CD4-positive, alpha-beta T cell treated with Interleukin-15 for 1 hour (primary cell): ENCODE measurements around the gene ZDHHC11.
A peak's percentile ranks its signal among the peaks of the same experiment; 100 is the strongest.
"Not testable (repeated sequence)": the region's sequence is repeated elsewhere in the genome, so short reads cannot be mapped to it uniquely, and the experiment has no call there.

Experiments used
- DNase-seq: peaks from one replicate; pipeline ENCODE4 v3.0.0-alpha.2; 2020

The ZDHHC11 gene

DNA sequence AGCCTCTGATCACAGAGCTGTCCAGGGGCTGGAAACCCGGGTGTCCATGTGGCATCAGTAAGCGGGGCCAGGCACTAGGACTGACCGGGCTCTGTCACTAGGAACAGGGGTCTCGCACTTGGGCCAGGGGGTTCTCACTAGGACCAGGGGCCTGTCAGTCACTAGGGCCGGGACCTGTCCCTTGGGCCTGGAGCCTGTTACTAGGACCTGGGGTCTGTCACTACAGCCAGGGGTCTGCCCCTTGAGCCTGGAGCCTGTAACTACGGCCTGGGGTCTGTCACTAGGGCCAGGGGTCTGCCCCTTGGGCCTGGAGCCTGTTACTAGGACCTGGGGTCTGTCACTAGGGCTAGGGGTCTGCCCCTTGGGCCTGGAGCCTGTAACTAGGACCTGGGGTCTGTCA, 76.5 kb downstream of the ZDHHC11 start:
- not testable (repeated sequence) for DNase-seq

DNA sequence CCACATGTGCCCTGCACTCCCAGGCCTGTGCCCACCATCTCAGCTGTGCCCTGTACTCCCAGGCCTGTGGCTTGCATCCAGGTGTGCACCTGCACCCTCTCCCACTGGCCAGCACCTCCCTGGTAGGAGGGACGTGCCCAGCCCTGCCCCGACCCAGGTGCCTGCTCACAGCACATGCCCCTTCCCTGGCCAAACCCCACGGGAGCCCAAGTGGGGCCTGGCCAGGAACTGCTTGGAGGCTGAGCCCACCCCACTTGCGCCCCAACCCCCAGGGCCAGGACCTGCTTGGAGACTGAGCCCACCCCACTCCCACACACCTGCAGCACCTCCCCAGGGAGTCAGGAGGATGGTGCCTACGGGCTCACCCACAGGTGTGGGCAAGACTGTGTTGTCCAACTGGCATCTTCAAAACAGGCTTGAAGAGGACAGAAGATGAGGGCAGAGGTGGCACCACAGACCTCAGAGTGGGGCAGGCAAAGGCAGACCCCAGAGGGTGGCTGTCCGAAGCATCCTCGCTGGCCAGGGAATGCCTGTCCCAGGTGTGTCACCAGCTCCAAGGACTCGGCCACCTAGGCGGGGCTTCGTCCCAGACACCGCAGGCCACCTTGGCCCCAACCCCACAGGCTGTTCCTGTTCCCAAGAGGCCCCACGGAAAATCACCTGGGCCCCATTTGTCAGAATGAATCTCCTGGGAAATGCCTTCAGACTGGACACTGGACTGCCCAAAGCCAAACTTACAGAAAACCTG, 77.1 kb downstream of the ZDHHC11 start:
- no peak for DNase-seq

DNA sequence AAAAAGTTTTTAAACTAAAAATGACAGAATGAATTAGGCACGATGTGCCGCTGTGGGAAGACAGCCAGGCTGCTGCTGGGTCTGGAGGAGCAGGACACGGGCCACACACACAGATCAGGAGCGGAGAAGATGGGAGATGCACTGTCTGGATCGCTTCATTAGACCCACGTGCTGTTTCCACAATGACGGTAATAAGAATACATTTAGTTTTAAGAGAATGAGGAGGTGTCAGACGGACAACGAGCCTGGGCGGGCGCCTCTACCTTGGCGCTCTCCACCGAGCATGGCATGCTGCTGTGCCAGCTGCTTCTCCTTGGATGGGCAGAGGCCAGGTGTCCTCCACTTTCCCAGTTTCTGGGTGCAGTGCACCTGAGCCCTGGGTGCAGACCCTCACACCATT, 77.9 kb downstream of the ZDHHC11 start:
- DNase-seq: not testable (repeated sequence)

DNA sequence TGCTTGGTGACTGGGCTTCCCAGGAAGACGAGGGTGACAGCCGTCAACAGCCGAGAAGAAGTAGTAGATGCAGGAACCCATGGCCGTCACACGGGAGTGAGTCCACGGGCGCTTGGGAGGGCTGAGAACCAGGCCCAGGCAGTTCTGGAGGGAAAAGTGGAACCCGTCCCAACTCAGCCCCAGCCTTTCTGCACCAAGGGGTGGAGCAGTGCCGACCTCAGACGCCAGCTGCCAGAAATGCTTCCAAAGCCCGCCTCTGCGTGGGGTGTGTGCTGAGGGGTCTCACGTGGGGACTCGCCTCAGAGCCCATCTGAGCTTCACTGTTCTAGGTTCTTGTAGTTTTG, 78.3 kb downstream of the ZDHHC11 start:
- DNase-seq: not testable (repeated sequence)

DNA sequence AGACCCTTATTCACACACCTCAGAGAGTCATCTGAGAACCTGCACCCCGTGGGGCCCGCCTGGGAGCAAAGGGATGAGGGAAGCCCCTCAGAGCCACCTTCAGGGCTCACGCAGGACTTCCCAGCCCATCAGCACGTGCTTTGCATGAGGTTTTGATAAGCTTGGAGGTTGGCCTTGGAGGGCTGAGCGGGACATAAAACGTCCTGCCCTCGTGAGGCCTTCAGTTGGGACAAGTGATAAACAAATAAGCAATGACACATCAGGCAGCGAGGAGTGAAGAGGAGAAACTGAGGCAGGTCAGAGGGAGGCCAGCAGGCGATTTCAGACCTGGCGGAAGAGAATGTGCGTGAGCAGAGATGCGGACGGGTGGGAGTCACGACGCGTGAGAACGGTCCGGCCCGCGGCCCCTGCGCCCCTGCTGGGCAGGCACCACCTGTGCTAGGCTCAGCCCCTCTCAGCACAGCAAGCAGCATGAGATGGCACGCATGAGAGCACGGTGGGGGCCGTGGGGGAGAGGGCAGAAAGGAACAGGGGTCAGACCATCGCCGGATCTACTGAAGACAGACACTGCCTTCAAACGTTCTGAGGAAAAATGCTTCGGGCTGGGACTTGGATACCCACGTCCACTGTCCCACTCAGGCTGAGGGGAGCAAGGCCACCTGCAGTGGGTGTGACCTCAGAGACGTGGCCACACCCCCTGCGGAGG, 78.8 kb downstream of the ZDHHC11 start:
- DNase-seq: not testable (repeated sequence)

DNA sequence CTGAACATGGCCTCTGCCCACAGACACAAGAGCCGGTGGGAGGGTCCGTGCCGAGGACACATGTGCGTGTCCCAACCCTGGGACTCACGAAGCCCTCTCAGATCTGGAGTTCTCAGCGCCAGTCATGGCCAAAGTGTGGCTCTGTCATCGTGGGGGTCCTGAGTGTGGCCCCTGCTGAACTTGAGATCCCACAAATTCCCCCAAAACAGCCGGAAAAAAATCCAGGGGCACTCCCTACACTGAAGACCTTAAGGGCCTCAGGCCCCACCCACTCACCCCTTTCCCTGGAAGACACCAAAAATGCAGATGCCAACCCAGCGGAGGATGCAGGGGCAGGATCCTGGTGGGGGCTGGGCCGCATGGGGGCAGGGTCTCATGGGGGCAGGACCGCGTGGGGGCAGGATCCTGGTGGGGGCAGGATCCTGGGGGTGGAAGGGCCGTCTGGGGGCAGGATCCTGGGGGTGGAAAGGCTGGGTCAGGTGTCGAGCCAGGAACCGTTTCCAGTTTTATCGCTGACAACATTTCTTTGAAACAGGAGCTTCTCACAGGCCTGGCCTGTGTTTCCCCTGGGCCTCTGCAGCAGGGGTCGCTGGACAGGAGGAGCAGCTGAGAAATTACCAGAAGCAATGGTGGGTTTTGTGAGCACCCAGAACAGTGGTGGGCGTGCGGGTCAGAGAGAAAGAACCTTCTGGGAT, 79.6 kb downstream of the ZDHHC11 start:
- not testable (repeated sequence) for DNase-seq

DNA sequence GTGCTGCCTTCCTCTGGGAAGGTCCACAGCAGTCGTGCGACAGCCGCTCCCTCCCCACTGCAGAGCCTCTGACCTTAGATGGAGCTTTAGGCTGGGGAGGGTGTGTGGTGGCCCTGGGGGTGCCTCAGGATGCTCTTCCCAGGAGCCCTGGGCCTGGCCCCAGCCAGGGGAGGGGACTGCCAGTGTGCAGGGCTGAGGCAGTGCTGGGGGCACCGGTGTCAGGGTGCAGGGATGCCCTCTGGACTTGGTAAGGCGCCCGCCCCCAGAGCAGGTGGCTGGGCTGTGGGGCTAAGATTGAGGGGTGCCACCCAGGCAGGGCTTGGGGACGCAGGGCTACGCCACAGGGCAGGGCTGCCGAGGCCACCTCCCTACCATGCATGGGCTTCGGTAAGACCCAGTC, 80.2 kb downstream of the ZDHHC11 start:
- DNase-seq: not testable (repeated sequence)

DNA sequence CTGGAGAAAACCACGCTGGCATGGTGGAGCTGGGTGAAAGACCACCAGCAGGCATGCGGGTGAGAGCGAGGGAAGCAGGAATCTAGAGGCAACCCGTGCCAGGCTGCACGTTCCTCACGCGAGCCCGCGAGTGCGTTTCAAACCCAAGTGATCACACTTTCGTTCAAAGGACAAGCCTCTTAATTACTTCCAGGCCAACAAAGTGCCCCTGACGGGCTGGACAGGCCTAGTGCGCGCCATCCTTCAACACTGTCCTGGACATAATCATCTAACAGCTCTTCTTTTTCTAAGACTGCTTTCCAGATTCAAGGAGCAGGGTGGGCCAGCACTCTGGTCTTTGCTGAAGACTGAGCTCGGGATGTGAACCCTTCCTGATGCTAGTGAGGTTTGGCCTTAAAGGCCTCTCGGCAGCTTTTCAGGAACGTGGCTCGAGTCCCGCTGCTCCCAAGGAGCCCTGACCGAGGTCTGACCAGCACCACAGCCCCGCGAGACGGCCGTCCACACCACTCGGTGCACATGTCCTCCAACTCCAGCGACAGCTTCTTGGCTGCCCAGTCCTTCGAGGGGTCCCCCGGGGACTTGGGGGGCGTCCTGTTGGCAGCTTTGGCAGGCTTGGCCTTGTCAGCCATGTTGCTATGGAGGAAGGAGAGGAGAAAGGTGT, 81.2 kb downstream of the ZDHHC11 start:
- DNase-seq: not testable (repeated sequence)

DNA sequence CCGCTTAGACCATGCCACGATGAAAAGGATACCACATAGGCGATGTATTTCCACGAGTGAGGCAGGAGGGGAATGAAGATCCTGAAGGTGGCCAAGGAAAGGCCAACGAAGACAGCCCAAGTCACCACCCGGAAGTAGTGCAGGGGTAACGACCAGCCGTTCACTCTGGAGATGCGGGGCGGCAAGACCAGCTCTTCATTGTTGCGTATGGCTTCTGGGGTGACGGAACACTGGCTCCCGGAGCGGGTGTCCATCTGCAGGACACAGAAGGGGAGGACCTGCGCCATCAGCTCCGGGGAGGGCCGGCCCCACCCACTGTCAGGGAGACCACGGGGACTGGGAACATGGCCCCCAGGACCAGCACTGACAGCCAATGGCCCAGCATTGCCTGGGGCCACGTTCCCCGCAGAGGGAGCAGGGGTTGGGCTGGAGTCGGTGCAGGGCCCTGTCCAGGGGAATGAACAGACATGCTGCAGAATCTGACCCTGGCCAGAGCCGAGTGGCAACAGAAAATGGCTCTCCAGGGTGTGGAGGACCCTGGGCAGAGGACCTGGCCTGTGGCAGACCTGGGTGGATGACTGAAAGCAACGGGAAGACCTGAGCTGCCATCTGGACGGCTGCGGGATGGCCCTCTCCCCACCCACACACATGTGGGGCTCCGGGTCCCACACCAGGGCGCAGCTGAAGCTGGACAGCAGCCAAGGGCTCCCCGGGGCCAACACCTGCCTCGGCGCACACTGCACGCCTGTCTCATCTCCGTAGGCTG, 83.9 kb downstream of the ZDHHC11 start:
- DNase-seq: no peak

DNA sequence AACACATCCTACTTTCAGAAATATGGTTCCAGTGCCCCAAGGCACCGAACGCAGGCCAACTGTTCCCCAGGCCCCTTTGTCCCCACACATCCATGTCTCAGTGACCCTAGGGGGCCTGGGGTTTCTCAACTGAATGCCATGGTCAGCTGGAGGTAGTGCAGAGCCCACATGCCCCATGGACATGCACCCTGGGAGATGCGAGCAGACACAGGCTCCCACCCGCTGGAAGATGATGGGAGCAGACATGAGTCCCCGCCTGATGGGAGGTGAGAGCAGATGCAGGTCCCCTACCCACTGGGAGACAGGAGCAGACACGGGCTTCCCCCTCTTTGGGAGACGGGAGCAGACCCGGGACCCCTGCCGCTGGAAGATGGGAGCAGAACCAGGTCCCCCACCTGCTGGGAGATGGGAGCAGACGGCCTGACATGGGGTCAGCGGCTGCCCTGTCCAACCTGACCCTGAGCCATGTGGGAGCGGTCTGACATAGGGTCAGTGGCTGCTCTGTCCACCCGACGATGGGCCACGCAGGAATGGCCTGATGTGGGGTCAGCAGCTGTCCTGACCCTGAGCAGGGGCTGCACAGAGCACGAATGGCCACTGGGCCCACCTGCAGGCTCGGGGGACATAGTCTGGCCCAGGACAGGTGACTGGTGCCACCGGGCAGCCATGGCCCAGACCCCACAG, 84.7 kb downstream of the ZDHHC11 start:
- DNase-seq: no peak

DNA sequence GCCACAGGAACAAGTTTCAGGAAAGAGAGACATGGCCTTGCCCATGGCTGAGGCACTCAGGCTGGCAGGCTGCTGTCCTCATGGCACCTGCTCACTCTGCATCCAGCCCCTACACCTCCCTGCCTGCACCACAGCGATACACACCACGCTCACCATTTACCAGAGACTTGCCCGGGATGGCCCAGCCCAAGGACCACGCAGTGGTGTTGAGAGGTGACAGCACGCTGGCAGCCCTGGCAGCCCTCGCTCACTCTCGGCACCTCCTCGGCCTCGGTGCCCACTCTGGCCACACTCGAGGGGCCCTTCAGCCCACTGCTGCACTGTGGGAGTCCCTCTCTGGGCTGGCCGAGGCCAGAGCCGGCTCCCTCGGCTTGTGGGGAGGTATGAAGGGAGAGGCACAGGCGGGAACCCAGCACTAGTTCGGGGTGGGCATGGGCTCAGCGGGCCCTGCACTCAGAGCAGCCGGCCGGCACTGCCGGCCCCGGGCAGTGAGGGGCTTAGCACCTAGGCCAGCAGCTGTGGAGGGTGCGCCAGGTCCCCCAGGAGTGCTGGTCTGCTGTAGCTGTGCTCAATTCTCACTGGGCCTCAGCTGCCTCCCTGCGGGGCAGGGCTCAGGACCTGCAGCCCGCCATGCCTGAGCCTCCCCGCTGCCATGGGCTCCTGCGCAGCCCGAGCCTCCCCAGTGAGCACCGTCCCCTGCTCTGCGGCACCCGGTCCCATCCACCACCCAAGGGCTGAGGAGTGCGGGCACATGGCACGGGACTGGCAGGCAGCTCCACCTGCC, 86.6 kb downstream of the ZDHHC11 start:
- no peak for DNase-seq

DNA sequence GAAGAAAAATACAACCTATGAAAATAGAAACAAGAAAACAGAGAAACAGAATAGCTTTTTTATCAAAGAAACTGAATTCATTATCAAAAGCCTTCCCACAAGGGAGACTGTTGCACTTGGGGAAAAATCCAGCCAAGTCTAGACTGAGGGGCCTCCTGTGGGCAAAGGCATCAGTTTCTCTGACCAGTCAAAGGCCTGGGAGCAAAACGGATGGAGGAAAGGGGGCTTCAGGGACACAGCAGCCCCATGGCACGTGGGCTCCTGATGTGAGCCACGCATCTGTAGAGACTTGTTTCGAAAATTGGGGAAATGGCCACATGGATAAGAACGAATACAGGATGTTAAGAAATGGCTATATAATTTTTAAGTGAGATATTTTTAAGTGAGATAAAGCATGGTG, 87.4 kb downstream of the ZDHHC11 start:
- no peak for DNase-seq

DNA sequence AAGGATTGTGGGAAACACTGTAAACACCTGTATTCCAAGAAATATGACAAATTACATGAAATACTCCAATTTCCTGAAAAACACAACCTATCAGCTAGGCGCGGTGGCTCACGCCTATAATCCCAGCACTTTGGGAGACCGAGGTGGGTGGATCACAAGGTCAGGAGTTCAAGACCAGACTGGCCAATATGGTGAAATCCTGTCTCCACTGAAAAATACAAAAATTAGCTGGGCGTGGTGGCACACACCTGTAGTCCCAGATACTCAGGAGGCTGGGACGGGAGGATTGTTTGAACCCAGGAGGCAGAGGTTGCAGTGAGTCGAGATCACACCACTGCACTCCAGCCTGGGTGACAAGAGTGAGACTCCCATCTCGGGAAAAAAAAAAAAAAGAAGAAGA, 87.8 kb downstream of the ZDHHC11 start:
- DNase-seq: not testable (repeated sequence)

DNA sequence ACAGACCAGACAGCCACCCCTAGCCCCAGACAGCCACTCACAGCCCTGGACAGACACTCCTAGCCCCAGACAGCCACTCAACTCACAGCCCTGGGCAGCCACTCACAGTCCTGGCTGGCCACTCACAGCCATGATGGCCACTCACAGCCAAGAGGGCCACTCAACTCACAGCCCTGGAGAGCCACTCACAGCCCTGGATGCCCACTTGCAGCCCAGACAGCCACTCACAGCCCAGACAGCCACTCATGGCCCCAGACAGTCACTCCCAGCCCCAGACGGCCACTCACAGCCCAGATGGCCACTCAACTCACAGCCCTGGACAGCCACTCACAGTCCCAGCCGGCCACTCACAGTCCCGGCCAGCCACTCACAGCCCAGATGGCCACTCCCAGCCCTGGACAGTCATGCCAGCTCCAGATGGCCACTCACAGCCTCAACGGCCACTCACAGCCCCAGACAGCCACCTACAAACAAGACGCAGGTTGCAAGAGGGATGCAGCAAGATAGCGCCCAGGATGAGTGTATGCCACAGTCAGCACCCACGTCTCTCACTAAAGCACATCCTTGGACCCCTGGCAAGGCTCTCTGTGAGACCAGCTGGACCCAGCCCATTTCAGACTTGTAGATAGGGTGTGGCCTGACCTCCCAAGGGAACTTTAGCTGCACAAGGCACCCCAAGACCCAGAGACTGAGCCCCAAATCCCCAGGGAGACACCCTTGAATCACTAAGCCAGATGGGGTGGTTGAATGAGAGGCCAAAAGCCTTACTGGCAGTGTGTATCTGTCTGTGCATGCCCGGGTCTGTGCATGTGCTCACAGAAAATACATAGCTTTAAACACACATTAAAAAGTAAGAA, 88.7 kb downstream of the ZDHHC11 start:
- no peak for DNase-seq

DNA sequence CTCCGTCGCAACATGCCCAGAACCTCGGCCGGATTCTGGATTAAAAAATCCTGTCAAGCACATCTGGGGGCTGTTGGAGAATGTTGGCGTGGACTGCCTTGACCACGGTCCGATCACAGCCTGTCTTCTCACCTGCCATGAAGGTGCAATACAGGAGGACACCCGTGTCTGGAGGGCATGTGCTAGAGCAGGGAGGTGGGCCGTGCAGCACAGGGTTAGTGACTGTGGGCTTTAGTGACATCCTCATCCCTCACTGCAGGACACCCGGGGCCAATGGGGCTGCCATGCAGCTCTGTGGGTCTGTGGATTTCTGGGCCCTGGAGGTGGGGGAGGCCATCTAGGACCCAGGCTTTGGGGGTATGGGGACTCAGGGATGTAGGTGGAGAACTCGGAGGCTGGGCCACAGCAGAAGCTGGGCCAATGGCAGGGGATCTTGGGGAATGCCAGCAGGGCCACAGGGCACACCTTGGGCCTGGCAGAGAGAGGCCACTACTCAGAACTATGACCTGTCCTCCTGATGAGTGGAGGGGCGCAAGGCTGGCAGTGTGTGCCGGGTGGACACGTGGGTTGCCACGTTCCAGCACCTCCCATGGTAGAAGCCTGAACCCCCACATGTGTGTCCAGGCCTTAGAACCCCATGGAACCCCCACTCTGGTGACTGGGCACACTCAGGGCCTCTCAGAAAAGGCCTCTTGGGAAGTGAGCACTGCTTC, 89.6 kb downstream of the ZDHHC11 start:
- DNase-seq: no peak

DNA sequence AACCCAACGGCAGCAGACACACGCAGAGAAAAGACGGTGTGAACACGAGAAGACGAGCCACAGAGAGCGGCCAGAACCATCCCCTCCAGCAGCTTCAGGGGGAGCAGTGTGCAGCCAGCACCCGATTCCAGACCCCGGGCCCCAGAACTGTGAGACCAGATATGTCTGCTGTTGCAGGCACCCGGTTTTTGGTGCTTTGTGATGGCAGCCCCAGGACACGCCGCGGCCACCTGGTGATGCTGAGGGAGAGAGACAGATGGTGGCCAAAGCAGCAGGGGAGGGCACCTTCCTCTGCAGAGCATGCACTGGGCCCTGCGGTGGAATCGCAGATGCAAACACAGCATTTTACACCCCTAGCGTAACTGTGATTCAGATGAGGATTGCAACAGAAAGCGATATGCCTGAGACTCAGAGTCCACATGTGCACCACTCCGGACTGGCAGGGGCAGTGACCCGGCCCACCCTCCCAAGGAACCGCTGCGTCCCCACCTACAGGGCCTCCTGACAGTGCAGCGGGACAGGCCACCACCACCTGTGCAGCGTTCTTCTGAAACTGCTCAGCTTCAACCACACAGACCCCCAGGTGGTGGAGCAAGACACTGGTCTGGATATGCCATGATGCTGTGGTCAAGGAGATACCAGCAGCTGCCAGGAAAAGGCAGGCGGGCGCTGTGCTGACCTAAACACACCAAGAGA, 90.3 kb downstream of the ZDHHC11 start:
- DNase-seq: no peak

DNA sequence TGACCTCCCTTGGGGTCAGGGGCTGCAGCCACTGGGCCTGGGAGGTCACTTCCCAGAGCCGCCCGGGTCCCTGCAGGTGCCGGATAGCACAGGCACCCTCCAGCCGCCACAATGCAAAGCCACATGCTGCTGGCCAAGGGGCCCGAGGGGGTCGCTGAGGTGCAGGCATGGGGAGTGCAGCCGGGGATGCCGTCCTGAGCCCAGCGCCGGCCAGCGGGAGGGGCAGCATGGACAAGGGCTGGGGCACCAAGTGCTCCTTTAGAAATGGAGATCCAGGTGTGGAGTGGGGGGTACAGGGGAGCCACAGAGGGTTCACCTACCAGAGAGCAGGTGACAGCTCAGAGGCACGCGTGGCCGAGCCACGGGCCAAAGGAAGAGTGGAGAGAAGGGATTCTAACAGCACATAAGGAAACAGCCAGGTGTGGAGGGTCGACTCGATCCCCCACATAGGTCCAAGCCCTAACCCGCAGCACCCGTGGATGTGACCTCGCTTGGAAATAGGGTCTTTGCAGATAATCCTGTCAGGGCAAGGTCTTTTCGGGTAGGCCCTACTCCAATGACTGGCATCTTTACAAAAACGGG, 90.9 kb downstream of the ZDHHC11 start:
- DNase-seq: no peak

DNA sequence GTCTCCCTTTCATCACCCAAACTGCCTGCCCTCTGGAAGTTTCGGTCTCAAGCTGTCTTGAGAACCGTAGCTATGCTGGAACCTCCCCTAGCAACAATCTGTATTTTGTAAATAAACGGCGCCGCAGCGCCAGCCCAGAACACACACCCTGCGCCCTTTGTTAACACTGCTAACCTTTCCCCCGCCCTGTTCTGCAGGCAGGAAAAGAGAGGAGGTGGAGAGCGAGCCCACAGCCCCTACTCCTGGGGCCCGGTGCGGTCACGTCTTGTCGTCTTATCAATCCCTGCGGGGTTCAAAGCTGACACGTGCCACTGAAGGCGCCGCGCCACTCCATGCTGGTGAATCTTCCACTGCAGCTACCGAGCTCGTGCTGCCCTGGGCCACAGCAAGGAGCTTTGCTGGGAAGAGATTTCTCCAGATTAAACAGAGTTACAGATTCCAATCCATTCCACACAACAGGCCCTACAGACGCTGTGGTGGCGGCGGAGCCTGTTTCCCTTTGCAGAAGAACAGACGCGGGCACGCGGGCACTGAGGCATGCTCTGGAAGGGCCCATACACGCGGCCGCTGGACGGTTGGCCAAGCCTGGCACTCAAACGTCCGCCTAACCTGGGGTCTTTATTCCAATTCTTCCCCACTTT, 91.6 kb downstream of the ZDHHC11 start:
- DNase-seq: peak; percentile 69
